ENCODE measurements around the gene CLTC.

CLTC gene

DNA sequence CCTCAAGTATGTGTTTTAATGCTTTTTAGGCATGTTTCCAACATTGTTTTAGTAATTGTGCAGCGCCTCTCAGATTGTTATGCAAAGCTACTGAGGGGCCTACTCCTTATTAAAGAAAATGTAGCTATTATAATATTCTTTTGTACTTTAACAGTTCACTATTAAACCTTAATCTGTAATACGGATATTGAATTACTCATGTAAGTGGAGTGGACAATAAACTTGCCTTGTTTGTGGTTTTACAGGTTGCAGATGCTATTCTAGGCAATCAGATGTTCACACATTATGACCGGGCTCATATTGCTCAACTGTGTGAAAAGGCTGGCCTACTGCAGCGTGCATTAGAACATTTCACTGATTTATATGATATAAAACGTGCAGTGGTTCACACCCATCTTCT, 46.5 kb downstream of the CLTC start:
- TF ChIP-seq, protein P1, sequence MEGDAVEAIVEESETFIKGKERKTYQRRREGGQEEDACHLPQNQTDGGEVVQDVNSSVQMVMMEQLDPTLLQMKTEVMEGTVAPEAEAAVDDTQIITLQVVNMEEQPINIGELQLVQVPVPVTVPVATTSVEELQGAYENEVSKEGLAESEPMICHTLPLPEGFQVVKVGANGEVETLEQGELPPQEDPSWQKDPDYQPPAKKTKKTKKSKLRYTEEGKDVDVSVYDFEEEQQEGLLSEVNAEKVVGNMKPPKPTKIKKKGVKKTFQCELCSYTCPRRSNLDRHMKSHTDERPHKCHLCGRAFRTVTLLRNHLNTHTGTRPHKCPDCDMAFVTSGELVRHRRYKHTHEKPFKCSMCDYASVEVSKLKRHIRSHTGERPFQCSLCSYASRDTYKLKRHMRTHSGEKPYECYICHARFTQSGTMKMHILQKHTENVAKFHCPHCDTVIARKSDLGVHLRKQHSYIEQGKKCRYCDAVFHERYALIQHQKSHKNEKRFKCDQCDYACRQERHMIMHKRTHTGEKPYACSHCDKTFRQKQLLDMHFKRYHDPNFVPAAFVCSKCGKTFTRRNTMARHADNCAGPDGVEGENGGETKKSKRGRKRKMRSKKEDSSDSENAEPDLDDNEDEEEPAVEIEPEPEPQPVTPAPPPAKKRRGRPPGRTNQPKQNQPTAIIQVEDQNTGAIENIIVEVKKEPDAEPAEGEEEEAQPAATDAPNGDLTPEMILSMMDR (IDR thresholded peaks at IDR 0.05) = no peak
- TF ChIP-seq ZFX (IDR thresholded peaks at IDR 0.05; ENCODE audit: borderline replicate concordance) = no peak
- no peak overlapping the region for H3K27ac ChIP-seq

DNA sequence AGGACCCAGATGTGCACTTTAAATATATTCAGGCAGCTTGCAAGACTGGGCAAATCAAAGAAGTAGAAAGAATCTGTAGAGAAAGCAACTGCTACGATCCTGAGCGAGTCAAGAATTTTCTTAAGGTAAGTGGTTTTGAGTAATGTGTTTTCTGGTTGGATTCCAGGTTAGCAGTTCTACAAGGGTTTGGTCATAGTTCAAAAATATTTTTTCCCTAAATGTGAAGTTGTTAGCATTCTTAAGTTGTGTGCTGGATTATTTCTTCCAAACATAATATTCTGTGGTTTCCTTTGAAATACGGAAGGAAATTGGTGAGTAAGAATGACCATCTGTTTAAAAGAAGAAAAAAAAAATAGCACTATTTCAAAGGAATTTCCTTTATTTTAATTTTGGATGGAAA, 49.1 kb downstream of the CLTC start:
- peak overlapping the region; percentile 72 for H3K27ac ChIP-seq
- TF ChIP-seq, protein P1 (IDR thresholded peaks at IDR 0.05) = no peak
- no peak for TF ChIP-seq ZFX (IDR thresholded peaks at IDR 0.05; ENCODE audit: borderline replicate concordance)

DNA sequence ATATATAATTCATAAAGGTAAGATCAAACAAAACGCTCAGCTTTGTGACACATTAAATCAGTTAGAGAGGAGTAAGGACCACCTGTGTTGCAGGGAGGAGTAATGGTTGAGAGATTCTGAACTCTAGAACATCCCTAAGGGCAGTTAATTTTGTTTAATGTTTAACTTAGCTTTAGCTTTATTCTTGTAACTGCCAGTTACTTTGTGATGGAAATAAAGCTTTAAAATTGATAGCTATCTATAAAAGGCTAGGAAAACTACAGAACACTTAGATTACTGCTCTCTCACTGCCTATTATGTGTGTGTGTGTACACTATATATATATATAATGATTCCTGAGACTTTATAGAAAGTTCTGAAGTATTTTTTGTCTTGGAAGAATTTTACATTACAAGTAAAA, 49.7 kb downstream of the CLTC start:
- peak overlapping the region; percentile 72 for H3K27ac ChIP-seq
- TF ChIP-seq ZFX (IDR thresholded peaks at IDR 0.05; ENCODE audit: borderline replicate concordance) = no peak
- TF ChIP-seq, protein P1 (IDR thresholded peaks at IDR 0.05) = no peak

DNA sequence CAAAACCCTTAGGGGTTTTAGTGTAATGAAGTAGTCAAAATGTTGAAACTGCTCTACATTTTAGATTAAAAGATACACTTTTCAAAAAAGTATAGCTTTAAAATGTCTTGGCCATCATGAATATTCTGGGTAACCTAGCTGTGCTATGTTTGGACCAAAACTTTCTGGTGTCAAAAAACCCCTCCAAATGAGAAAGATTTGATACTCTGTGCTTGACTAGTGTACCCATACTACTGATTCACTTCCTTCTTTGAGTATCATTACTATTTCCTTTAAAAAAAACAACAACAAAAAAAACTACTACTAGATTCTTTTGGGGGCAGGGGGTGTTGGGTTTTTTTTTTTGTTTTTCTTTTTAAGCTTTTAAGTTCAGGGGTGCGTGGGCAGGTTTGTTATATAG, 50.2 kb downstream of the CLTC start:
- no peak for TF ChIP-seq ZFX (IDR thresholded peaks at IDR 0.05; ENCODE audit: borderline replicate concordance)
- TF ChIP-seq, protein P1 (IDR thresholded peaks at IDR 0.05) = no peak
- H3K27ac ChIP-seq = peak overlapping the region; percentile 72

DNA sequence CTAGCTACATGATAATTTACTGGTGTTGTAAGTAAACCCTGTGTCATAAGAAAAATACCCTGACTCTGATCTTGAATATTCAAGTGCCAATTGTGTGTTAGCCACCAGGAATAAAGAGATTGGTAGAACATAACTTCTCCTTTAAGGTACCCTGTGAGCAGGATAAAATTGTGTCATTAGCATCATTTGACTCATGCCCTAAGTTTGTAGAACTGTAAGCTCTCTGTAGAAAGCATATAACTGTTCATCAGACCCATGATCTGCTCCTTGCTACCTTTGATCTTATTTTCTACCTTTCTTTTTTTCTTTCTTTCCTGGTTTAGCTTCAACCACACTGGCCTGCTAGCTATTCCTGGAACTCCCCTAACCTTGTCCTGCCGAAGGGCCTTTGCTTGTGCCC, 51.7 kb downstream of the CLTC start:
- TF ChIP-seq, protein P1 (IDR thresholded peaks at IDR 0.05) = no peak
- no peak for TF ChIP-seq ZFX (IDR thresholded peaks at IDR 0.05; ENCODE audit: borderline replicate concordance)
- H3K27ac ChIP-seq = peak overlapping the region; percentile 72

DNA sequence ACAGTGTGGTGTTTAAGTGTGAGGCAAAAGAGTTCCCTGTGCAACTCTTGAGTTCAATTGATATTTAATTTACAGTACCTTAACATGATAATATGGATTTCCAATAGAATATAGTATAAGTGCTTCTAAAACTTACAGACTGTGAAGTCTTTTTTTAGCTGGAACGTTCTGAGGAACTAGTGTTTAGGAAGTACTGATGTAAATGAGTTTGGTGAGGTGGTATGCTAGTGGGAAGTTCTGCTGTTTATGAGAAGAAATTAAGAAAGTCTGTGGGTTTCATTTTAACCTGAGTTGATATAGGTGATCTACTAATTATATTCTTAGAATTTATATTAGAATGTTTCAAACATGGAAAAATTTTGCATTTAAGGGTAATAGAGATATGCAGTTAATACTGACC, 55.5 kb downstream of the CLTC start:
- TF ChIP-seq, protein P1 (IDR thresholded peaks at IDR 0.05) = no peak
- no peak for TF ChIP-seq ZFX (IDR thresholded peaks at IDR 0.05; ENCODE audit: borderline replicate concordance)
- no peak overlapping the region for H3K27ac ChIP-seq

DNA sequence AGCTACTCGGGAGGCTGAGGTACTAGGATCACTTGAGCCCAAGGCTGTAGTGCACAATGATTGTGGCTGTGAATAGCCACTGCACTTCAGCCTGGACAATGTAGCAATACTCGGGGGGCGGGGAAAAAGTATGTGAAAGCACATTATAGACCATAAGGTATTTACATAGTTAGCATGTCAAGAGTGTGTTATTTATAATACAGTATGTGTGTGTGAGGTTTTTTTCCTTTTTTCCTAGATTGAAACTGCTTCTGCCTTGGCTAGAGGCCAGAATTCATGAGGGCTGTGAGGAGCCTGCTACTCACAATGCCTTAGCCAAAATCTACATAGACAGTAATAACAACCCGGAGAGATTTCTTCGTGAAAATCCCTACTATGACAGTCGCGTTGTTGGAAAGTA, 57.0 kb downstream of the CLTC start:
- H3K27ac ChIP-seq = no peak overlapping the region
- no peak for TF ChIP-seq ZFX (IDR thresholded peaks at IDR 0.05; ENCODE audit: borderline replicate concordance)
- TF ChIP-seq, protein P1 (IDR thresholded peaks at IDR 0.05) = no peak

All from 22Rv1 (cell line).